HCT116 (cell line): ENCODE data around the gene ANO10.

ENCODE experiments used
- CEBPB ChIP-seq: IDR thresholded peaks from 2 replicates; pipeline ENCODE4 v1.6.1; 2012; ENCODE audit warnings: low read depth
- CTCF ChIP-seq, 3 experiments: fragments of 200-600 bp in 1 of 3; sonication (generic) in 1 of 3; IDR thresholded peaks in 2 of 3; conservative IDR thresholded peaks in 1 of 3; 2 replicates each; pipeline ENCODE4 v1.5.1; 2012 to 2017; ENCODE audit warnings: low read depth in 2 of 3, low read length in 2 of 3, antibody characterized with exemption in 1 of 3, borderline replicate concordance in 1 of 3, control low read depth in 1 of 3, mild to moderate bottlenecking in 1 of 3, mixed read lengths in 1 of 3, mixed run types in 1 of 3, moderate library complexity in 1 of 3; ENCODE audit not compliant: insufficient read depth in 1 of 3
- EZH2 ChIP-seq: fragments of 200-600 bp; sonication (generic); IDR thresholded peaks from 2 replicates; pipeline ENCODE4 v1.6.1; 2017; ENCODE audit warnings: antibody characterized with exemption, mixed run types
- MAX ChIP-seq: IDR thresholded peaks from 2 replicates; pipeline ENCODE4 v1.6.1; 2012
- POLR2A ChIP-seq: IDR thresholded peaks from 2 replicates; pipeline ENCODE4 v1.7.0; 2011; ENCODE audit warnings: borderline replicate concordance; ENCODE audit not compliant: insufficient read depth, insufficient read length; ENCODE audit errors: extremely low read depth
- POLR2AphosphoS5 ChIP-seq: IDR thresholded peaks from 2 replicates; pipeline ENCODE4 v1.6.1; 2011; ENCODE audit warnings: mild to moderate bottlenecking, low read depth, low read length, moderate library complexity

GRCh38 chr3:43620831-43621655, 768 bp downstream of the ANO10 start:
- TF ChIP-seq CTCF (IDR thresholded peaks at IDR 0.05 in 2 of 3, conservative IDR thresholded peaks at IDR 0.05 in 1 of 3; ENCODE audit: borderline replicate concordance in 1 of 3, insufficient read depth in 1 of 3, low read depth in 2 of 3, low read length in 2 of 3), result no peak
- TF ChIP-seq MAX, result no peak
- TF ChIP-seq EZH2, result no peak
- TF ChIP-seq CEBPB, result no peak
- no peak for TF ChIP-seq POLR2AphosphoS5
- no peak for TF ChIP-seq POLR2A
